ENCODE measurements around the gene ZNF264. TPM values are rescaled to one million over a fixed set of nuclear protein-coding genes. Genes with fewer than 3 reads are reported as not detected.
"Not testable (repeated sequence)": the region's sequence is repeated elsewhere in the genome, so short reads cannot be mapped to it uniquely, and the experiment has no call there.

Gene ZNF264
- total RNA-seq: 28.5 and 33.6 TPM in 2 replicates

- intact Hi-C loops (cut with micrococcal nuclease): loop anchor here (1.0 to 5.0 kb wide), 17 partner anchors 19 to 1251 kb away; partner anchors contain the start of genes TRAPPC2B, ZNF132, ZNF17 and ZNF304
Measured at GRCh38 chr19:57191141-57192076, at the start of gene ZNF264. Gene ZNF264, plus strand, starts transcription at chr19:57191500. Its CDS starts 414 bp downstream, at chr19:57191914.

DNA sequence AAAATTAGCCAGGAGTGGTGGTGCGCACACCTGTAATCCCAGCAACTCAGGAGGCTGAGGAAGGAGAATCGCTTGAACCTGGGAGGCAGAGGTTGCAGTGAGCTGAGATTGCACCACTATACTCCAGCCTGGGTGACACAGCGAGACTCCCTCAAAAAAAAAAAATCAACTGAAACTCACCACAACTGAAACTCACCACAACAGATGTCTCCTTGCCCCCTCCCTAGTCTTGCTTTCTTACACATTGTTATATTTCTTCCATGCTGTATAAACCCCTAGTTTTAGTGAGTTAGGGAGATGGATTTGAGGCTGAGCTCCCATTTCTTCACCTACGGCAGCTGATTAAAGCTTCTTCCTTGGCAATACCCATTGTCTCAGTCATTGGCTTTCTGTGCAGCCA is 49.6 kb upstream of the ZNF264 start:
- intact Hi-C loops (cut with micrococcal nuclease): no loop called here

GRCh38 chr19:57152921-57153320 is 38.4 kb upstream of the ZNF264 start:
- intact Hi-C loops (cut with micrococcal nuclease): no loop called here

- intact Hi-C loops (cut with micrococcal nuclease): no loop called here
Measured at GRCh38 chr19:57161985-57162539, 29.2 kb upstream of the ZNF264 start.

DNA sequence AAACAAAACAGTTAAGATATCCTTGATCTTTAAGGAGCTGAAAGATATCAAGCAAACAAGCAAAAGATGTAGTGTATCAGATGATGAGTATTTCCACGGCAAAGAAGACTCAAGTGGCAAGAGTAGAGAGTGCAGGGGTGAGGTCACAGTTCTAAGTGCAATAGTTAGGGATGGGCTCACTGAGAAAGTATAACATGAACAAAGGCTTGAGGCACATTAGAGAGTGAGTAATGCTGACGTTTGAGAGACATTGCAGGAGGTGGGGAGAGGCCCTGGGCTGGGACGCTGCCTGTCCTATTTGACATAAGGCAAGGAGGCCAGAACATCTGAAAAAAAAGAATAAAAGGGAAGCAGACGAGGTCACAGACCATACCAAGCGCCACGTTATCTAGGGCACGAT is 25.5 kb upstream of the ZNF264 start:
- intact Hi-C loops (cut with micrococcal nuclease): no loop called here

DNA sequence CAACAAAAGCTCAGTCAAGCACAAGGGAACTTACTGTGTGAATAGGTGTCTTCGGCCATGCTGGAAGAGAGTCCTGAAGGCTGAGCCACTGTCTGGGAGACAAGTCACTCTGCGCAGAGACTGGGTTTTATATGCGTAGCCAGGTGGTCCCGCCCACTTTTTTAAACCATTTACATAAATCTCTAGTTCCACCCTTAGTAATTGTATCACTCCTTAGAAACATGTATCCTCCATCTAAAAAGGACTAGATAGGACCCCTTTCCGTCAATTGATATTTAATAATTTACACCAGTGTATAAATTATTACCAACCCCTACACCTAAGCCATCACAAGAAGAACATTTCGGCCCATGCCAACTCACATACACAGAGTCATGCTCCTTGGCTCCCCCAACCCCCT is 23.9 kb upstream of the ZNF264 start, which contains the start of gene DUXA:
TSS of gene DUXA (minus strand) at position 101 of the 400 bp plus-strand sequence. CDS start at position 59, 42 bp downstream.
- intact Hi-C loops (cut with micrococcal nuclease): no loop called here

GRCh38 chr19:57171551-57172081 is 19.7 kb upstream of the ZNF264 start:
- intact Hi-C loops (cut with micrococcal nuclease): loop anchor here (1.0 kb wide), 1 partner anchor 20 kb away; the partner anchor contains the start of gene ZNF264

DNA sequence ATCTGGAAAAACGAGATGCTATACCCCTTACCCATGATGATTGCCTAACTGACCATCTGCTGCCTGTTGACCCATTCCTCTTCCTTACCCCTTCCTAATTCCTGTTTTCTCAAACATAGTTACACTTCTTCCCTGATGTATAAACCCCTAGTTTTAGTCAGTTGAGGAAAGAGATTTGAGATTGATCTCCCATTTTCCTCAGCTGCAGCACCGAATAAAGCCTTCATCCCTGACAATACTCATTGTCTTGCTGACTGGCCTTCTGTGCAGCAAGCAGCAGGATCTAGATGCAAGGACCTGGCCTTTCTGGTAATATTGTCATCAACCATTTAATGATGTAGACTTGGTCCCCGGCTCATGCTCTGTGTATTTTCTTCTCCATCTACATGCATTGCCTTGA is 999 bp upstream of the ZNF264 start:
- intact Hi-C loops (cut with micrococcal nuclease): loop anchor here (2.0 to 5.0 kb wide), 5 partner anchors 537 to 1252 kb away; partner anchors contain the start of genes ZNF132, ZNF444, ZNF606 and ZNF671

DNA sequence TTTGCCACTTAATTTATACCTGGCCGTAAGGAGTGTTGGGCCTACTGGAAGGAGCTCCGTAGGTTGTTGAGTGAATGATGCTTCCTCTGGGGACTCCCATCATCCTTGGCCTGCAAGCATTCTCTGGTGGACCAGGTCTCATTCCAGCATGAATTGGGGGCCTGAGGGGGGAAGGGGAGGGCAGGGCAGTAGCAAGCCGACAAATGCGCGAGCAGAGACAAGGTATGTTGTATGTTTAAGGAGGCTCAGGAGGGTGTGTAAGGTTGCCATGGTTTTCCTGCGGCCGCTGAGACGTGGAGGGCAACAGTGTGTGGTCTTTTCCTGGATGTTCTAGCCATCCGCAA is 749 bp downstream of the ZNF264 start:
- intact Hi-C loops (cut with micrococcal nuclease): loop anchor here (1.0 to 5.0 kb wide), 5 partner anchors 128 to 1250 kb away; partner anchors contain the start of genes ZNF132, ZNF444, ZNF543 and ZNF606

GRCh38 chr19:57192993-57193392 is 1.7 kb downstream of the ZNF264 start:
- intact Hi-C loops (cut with micrococcal nuclease): loop anchor here (1.0 to 5.0 kb wide), 5 partner anchors 127 to 1249 kb away; partner anchors contain the start of genes ZNF132, ZNF444, ZNF543 and ZNF606

DNA sequence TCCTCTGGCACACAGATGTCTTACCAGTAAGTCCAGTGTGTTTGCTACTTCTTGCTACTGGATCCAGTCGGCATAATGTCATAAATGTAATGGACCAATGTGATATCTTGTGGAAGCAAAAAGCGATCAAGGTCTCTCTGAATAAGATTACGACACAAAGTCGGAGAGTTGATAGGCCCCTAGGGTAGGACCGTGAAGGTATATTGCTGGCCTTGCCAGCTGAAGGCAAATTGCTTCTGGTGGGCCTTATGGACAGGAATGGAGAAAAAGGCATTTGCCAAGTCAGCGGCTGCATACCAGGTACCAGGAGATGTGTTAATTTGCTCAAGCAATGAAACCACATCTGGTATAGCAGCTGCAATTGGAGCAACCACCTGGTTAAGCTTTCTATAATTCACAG is 6.6 kb downstream of the ZNF264 start:
- intact Hi-C loops (cut with micrococcal nuclease): not testable (repeated sequence)

DNA sequence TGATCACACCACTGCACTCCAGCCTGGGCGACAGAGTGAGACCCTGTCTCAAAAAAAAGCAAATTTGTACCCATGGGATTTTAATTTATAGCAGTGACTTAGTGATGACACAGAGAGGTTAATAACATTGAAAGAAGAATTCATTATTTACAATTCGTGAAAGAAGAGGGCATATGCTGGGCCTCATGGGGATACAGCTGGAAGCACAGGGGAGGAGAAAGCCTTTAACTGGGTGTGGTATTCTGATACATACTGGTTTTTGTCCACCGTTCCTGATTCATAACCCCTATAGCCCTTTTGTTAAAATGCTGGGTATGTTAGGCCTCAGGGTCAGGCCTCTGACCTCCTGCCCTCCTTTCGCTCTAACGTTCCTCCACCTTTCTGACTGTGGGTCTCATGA is 10.9 kb downstream of the ZNF264 start:
- intact Hi-C loops (cut with micrococcal nuclease): no loop called here

GRCh38 chr19:57210381-57210780 is 19.1 kb downstream of the ZNF264 start:
- intact Hi-C loops (cut with micrococcal nuclease): no loop called here

DNA sequence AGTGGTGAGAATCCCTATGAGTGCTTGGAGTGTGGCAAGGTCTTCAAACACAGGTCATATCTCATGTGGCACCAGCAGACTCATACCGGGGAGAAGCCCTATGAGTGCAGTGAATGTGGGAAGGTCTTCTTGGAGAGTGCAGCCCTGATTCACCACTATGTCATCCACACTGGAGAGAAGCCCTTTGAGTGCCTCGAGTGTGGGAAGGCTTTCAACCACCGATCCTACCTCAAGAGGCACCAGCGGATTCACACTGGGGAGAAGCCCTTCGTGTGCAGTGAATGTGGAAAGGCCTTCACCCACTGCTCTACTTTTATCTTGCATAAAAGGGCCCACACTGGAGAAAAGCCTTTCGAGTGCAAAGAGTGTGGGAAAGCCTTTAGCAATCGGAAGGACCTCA is 20.8 kb downstream of the ZNF264 start:
- intact Hi-C loops (cut with micrococcal nuclease): no loop called here

- intact Hi-C loops (cut with micrococcal nuclease): no loop called here
Measured at GRCh38 chr19:57227502-57227901, 36.2 kb downstream of the ZNF264 start.

DNA sequence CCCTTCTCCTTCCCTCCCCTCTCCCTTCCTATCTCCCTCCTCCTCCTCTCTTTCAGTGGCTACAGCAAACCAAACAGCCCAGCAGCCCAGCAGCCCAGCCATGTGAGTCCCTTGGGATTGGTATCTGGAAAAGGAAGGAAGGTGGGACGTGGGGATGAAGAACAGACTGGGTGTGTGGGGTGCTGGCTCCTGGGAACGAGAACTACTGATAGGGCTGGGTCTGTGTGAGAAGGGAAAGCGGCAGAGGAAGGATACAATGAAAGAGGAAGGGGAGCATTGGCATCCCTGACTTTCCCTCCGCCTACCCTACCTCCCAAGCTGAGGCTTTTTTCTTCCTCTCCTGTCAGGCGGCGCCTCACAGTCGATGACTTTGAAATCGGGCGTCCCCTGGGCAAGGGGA is 40.4 kb downstream of the ZNF264 start:
- intact Hi-C loops (cut with micrococcal nuclease): no loop called here

- intact Hi-C loops (cut with micrococcal nuclease): no loop called here
Measured at GRCh38 chr19:57233207-57233606, 41.9 kb downstream of the ZNF264 start.

- intact Hi-C loops (cut with micrococcal nuclease): loop anchor here (1.0 to 10.0 kb wide), 24 partner anchors 40 to 1165 kb away; partner anchors contain the start of genes ERVK3-1, TRAPPC2B, ZNF17 and ZNF211
Measured at GRCh38 chr19:57239982-57240310, 48.6 kb downstream of the ZNF264 start.

- intact Hi-C loops (cut with micrococcal nuclease): loop anchor here (1.0 to 10.0 kb wide), 24 partner anchors 40 to 1164 kb away; partner anchors contain the start of genes ERVK3-1, TRAPPC2B, ZNF17 and ZNF211
Measured at GRCh38 chr19:57240311-57241090, 49.2 kb downstream of the ZNF264 start, which contains the start of gene ZNF805. Gene ZNF805, plus strand, starts transcription at chr19:57240632. Its CDS starts 260 bp downstream, at chr19:57240892.

- intact Hi-C loops (cut with micrococcal nuclease): loop anchor here (2.0 to 10.0 kb wide), 2 partner anchors 762 to 1164 kb away; partner anchors contain the start of genes ZNF584 and ZNF606
Measured at GRCh38 chr19:57241176-57241575, 49.9 kb downstream of the ZNF264 start.

- intact Hi-C loops (cut with micrococcal nuclease): loop anchor here (10.0 kb wide), 1 partner anchor 1162 kb away; the partner anchor contains the start of gene ZNF584
Measured at GRCh38 chr19:57242821-57243220, 51.5 kb downstream of the ZNF264 start.

All from T-helper 1 cell treated with Interleukin-12 subunit alpha and Interleukin-12 subunit beta and Interleukin-4 antibody, amounts not matched to agents 30 ng/mL and 1 ng/mL, for 36 hours (primary cell).